ENCODE results near the gene STK32B. TPM values are rescaled to one million over a fixed set of nuclear protein-coding genes. Genes with fewer than 3 reads are reported as not detected.

The STK32B gene
- total and polyA plus RNA-seq, 9 of the 15 experiments (the other 6 are each of a cell fraction or from before 2014, with no cell fraction given): 0.03 to 0.20 (median 0.07) TPM; not detected in 2

- TF ChIP-seq REST (IDR thresholded peaks at IDR 0.05; ENCODE audit: borderline replicate concordance) (no peak), REST (CRISPR knock-in tag; IDR thresholded peaks at IDR 0.05; ENCODE audit: low read depth) (no peak), ATF7 (IDR thresholded peaks at IDR 0.05) (peak; percentile 57; the same call in 1 of the 2 replicates), SMARCA5 (IDR thresholded peaks at IDR 0.05) (no peak), MTF1 (CRISPR knock-in tag; IDR thresholded peaks at IDR 0.05; ENCODE audit: borderline replicate concordance) (no peak), SMC3 (conservative IDR thresholded peaks at IDR 0.05; ENCODE audit: insufficient read depth, low read depth, low read length) (no peak), ZNF347 (CRISPR knock-in tag; IDR thresholded peaks at IDR 0.05; ENCODE audit: low read depth) (no peak), DMBX1 (CRISPR knock-in tag; IDR thresholded peaks at IDR 0.05; ENCODE audit: borderline replicate concordance) (no peak), SMARCB1 (IDR thresholded peaks at IDR 0.05; ENCODE audit: insufficient read length, low read depth) (no peak), MECOM (CRISPR knock-in tag; IDR thresholded peaks at IDR 0.05) (no peak), RFX5 (IDR thresholded peaks at IDR 0.05; ENCODE audit: low read depth, low read length) (no peak), ESRRA (IDR thresholded peaks at IDR 0.05; ENCODE audit: borderline replicate concordance, low read depth) (no peak), SMARCA4 (IDR thresholded peaks at IDR 0.05) (peak; percentile 94), U2AF1 (optimal IDR thresholded peaks at IDR 0.05; ENCODE audit: low read depth, low read length) (no peak), THRB (CRISPR knock-in tag; conservative IDR thresholded peaks at IDR 0.05) (no peak), E2F6 (IDR thresholded peaks at IDR 0.05; ENCODE audit: borderline replicate concordance in 1 of 2, extremely low read depth in 1 of 2, insufficient read depth in 1 of 2, insufficient read length in 1 of 2, low read depth in 1 of 2, low read length in 1 of 2, poor library complexity in 1 of 2, severe bottlenecking in 1 of 2) (no peak), BACH1 (tag; IDR thresholded peaks at IDR 0.05) (peak; percentile 93), THAP7 (CRISPR knock-in tag; IDR thresholded peaks at IDR 0.05) (no peak), TEAD1 (CRISPR knock-in tag; IDR thresholded peaks at IDR 0.05) (no peak)
Observed at GRCh38 chr4:5036239-5036638, 15.0 kb upstream of the STK32B start (continued).
